ENCODE measurements around the gene CCDC7. TPM values are rescaled to one million over a fixed set of nuclear protein-coding genes. Genes with fewer than 3 reads are reported as not detected.
"Not testable (repeated sequence)": the region's sequence is repeated elsewhere in the genome, so short reads cannot be mapped to it uniquely, and the experiment has no call there.

CCDC7 gene
- total and polyA plus RNA-seq, 2 experiments from 2014 or later = 0.83 to 1.6 TPM

DNA sequence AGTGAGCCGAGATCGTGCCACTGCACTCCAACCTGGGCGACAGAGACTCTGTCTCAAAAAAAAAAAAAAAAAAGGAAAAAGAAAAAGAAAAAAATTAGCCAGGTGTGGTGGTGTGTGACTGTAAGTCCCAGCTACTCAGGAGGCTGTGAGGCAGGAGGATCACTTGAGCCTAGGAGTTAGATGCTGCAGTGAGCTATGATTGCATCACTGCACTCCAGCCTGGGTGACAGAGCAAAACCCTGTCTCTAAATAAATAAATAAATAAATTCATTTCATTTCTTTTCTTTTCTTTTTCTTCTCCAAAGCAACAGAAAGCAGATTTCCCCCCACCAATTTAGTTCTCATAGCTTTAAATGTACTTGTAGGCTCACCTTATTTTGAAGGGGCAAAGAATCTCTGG, 48.8 kb upstream of the CCDC7 start:
- H3K4me3 Mint-ChIP-seq; H3K4me2 ChIP-seq; H3K9me2 ChIP-seq (ENCODE audit: insufficient read depth); H3K79me2 ChIP-seq (replicated peaks; ENCODE audit: insufficient read depth); H3K27ac Mint-ChIP-seq; H3F3A ChIP-seq (replicated peaks; ENCODE audit: low read depth); H3K36me3 Mint-ChIP-seq (ENCODE audit: low read depth); H3K9me3 Mint-ChIP-seq; H2AFZ ChIP-seq; H3K4me1 ChIP-seq (ENCODE audit: insufficient read depth); ATAC-seq; H3K27me3 ChIP-seq (ENCODE audit: insufficient read depth); H3K4me1 Mint-ChIP-seq; H4K20me1 ChIP-seq (replicated peaks; ENCODE audit: insufficient read depth); H3K27ac ChIP-seq (ENCODE audit: low read depth); H3K4me3 ChIP-seq; DNase-seq (ENCODE audit: low spot score); H3K27me3 Mint-ChIP-seq (ENCODE audit: insufficient read depth, low read depth, poor library complexity); H3K36me3 ChIP-seq (ENCODE audit: insufficient read depth): not testable (repeated sequence)

DNA sequence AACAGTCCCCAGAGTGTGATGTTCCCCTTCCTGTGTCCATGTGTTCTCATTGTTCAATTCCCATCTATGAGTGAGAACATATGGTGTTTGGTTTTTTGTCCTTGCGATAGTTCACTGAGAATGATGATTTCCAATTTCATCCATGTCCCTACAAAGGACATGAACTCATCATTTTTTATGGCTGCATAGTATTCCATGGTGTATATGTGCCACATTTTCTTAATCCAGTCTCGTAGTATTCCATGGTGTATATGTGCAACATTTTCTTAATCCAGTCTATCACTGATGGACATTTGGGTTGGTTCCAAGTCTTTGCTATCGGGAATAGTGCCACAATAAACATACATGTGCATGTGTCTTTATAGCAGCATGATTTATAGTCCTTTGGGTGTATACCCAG, 46.2 kb upstream of the CCDC7 start:
- not testable (repeated sequence) for H3K27me3 ChIP-seq (ENCODE audit: insufficient read depth); H3K27ac ChIP-seq (ENCODE audit: low read depth); H3K4me2 ChIP-seq; H3K4me3 ChIP-seq; H3K9me2 ChIP-seq (ENCODE audit: insufficient read depth); H3K27ac Mint-ChIP-seq; ATAC-seq; H3K27me3 Mint-ChIP-seq (ENCODE audit: insufficient read depth, low read depth, poor library complexity); H3K4me3 Mint-ChIP-seq; DNase-seq (ENCODE audit: low spot score); H3K4me1 Mint-ChIP-seq; H3K79me2 ChIP-seq (replicated peaks; ENCODE audit: insufficient read depth); H2AFZ ChIP-seq; H4K20me1 ChIP-seq (replicated peaks; ENCODE audit: insufficient read depth); H3K9me3 Mint-ChIP-seq; H3K36me3 ChIP-seq (ENCODE audit: insufficient read depth); H3K36me3 Mint-ChIP-seq (ENCODE audit: low read depth); H3K4me1 ChIP-seq (ENCODE audit: insufficient read depth); H3F3A ChIP-seq (replicated peaks; ENCODE audit: low read depth)

DNA sequence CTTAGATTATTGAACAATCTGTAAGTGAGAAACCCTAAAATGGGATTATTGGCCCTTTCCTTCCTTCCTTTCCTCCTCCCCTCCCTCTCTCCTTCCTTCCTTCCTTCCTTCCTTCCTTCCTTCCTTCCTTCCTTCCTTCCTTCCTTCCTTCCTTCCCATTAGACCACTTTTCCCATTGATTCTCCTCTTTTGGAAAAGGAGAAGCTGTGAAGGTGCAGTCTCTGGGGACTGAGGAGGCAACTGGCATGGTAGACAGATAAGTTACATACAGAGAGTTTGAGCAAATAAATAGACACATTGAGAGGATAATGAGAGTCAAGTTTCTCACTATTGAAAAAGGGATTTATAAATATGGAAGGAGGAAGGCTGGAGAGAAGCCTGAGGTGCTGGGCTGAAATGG, 45.0 kb upstream of the CCDC7 start:
- H4K20me1 ChIP-seq (replicated peaks; ENCODE audit: insufficient read depth) = no peaks in the 10 kb centered on the region
- no peak overlapping the region for H3K4me3 ChIP-seq
- ATAC-seq = no peak
- no peak overlapping the region for H3K4me2 ChIP-seq
- Mint-ChIP-seq H3K9me3 (no peaks in the 10 kb centered on the region), H3K27ac (no peak overlapping the region), H3K36me3 (ENCODE audit: low read depth) (no peaks in the 10 kb centered on the region), H3K4me3 (no peak overlapping the region), H3K27me3 (ENCODE audit: insufficient read depth, low read depth, poor library complexity) (peaks cover 3% of the 10 kb centered on the region), H3K4me1 (no peaks in the 10 kb centered on the region)
- H3K4me1 ChIP-seq (ENCODE audit: insufficient read depth) = no peaks in the 10 kb centered on the region
- no peak overlapping the region for H3K27ac ChIP-seq (ENCODE audit: low read depth)
- no peak for DNase-seq (ENCODE audit: low spot score)
- H3K27me3 ChIP-seq (ENCODE audit: insufficient read depth) = no peaks in the 10 kb centered on the region
- no peaks in the 10 kb centered on the region for H3K36me3 ChIP-seq (ENCODE audit: insufficient read depth)
- H3K79me2 ChIP-seq (replicated peaks; ENCODE audit: insufficient read depth) = no peaks in the 10 kb centered on the region
- no peaks in the 10 kb centered on the region for H3F3A ChIP-seq (replicated peaks; ENCODE audit: low read depth)
- no peak overlapping the region for H2AFZ ChIP-seq
- peaks cover 4% of the 10 kb centered on the region; the same call in 1 of the 2 replicates for H3K9me2 ChIP-seq (ENCODE audit: insufficient read depth)
- TF ChIP-seq NANOG (IDR thresholded peaks at IDR 0.05; ENCODE audit: borderline replicate concordance) (no peak), EZH2phosphoT487 (IDR thresholded peaks at IDR 0.05; ENCODE audit: unreplicated experiment) (no peak), CREB1 (CRISPR knock-in tag; IDR thresholded peaks at IDR 0.05; ENCODE audit: low read depth) (no peak), ZNF114 (CRISPR knock-in tag; IDR thresholded peaks at IDR 0.05) (no peak), EZH2 (IDR thresholded peaks at IDR 0.05; ENCODE audit: low read depth, unreplicated experiment) (no peak), POLR2AphosphoS5 (IDR thresholded peaks at IDR 0.05; ENCODE audit: low read depth) (no peak), ZNF331 (CRISPR knock-in tag; IDR thresholded peaks at IDR 0.05; ENCODE audit: low read depth) (no peak), STAT1 (IDR thresholded peaks at IDR 0.05; ENCODE audit: unreplicated experiment) (no peak), JUNB (IDR thresholded peaks at IDR 0.05; ENCODE audit: unreplicated experiment) (no peak)
- TF ChIP-seq, protein P1, sequence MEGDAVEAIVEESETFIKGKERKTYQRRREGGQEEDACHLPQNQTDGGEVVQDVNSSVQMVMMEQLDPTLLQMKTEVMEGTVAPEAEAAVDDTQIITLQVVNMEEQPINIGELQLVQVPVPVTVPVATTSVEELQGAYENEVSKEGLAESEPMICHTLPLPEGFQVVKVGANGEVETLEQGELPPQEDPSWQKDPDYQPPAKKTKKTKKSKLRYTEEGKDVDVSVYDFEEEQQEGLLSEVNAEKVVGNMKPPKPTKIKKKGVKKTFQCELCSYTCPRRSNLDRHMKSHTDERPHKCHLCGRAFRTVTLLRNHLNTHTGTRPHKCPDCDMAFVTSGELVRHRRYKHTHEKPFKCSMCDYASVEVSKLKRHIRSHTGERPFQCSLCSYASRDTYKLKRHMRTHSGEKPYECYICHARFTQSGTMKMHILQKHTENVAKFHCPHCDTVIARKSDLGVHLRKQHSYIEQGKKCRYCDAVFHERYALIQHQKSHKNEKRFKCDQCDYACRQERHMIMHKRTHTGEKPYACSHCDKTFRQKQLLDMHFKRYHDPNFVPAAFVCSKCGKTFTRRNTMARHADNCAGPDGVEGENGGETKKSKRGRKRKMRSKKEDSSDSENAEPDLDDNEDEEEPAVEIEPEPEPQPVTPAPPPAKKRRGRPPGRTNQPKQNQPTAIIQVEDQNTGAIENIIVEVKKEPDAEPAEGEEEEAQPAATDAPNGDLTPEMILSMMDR (conservative IDR thresholded peaks at IDR 0.05; ENCODE audit: low read depth in 2 of 2) = no peak
- TF ChIP-seq, protein P2, sequence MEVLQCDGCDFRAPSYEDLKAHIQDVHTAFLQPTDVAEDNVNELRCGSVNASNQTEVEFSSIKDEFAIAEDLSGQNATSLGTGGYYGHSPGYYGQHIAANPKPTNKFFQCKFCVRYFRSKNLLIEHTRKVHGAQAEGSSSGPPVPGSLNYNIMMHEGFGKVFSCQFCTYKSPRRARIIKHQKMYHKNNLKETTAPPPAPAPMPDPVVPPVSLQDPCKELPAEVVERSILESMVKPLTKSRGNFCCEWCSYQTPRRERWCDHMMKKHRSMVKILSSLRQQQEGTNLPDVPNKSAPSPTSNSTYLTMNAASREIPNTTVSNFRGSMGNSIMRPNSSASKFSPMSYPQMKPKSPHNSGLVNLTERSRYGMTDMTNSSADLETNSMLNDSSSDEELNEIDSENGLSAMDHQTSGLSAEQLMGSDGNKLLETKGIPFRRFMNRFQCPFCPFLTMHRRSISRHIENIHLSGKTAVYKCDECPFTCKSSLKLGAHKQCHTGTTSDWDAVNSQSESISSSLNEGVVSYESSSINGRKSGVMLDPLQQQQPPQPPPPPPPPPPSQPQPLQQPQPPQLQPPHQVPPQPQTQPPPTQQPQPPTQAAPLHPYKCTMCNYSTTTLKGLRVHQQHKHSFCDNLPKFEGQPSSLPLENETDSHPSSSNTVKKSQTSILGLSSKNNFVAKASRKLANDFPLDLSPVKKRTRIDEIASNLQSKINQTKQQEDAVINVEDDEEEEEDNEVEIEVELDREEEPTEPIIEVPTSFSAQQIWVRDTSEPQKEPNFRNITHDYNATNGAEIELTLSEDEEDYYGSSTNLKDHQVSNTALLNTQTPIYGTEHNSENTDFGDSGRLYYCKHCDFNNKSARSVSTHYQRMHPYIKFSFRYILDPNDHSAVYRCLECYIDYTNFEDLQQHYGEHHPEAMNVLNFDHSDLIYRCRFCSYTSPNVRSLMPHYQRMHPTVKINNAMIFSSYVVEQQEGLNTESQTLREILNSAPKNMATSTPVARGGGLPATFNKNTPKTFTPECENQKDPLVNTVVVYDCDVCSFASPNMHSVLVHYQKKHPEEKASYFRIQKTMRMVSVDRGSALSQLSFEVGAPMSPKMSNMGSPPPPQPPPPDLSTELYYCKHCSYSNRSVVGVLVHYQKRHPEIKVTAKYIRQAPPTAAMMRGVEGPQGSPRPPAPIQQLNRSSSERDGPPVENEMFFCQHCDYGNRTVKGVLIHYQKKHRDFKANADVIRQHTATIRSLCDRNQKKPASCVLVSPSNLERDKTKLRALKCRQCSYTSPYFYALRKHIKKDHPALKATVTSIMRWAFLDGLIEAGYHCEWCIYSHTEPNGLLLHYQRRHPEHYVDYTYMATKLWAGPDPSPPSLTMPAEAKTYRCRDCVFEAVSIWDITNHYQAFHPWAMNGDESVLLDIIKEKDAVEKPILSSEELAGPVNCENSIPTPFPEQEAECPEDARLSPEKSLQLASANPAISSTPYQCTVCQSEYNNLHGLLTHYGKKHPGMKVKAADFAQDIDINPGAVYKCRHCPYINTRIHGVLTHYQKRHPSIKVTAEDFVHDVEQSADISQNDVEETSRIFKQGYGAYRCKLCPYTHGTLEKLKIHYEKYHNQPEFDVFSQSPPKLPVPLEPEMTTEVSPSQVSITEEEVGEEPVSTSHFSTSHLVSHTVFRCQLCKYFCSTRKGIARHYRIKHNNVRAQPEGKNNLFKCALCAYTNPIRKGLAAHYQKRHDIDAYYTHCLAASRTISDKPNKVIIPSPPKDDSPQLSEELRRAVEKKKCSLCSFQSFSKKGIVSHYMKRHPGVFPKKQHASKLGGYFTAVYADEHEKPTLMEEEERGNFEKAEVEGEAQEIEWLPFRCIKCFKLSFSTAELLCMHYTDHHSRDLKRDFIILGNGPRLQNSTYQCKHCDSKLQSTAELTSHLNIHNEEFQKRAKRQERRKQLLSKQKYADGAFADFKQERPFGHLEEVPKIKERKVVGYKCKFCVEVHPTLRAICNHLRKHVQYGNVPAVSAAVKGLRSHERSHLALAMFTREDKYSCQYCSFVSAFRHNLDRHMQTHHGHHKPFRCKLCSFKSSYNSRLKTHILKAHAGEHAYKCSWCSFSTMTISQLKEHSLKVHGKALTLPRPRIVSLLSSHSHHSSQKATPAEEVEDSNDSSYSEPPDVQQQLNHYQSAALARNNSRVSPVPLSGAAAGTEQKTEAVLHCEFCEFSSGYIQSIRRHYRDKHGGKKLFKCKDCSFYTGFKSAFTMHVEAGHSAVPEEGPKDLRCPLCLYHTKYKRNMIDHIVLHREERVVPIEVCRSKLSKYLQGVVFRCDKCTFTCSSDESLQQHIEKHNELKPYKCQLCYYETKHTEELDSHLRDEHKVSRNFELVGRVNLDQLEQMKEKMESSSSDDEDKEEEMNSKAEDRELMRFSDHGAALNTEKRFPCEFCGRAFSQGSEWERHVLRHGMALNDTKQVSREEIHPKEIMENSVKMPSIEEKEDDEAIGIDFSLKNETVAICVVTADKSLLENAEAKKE (CRISPR knock-in tag; IDR thresholded peaks at IDR 0.05) = no peak

Data from GM23338 (cell line).